HG02943 (cell line): Measurements from ENCODE around the gene SIX4.

Experiments
- ATAC-seq: cut with Tn5 transposase; IDR thresholded peaks from one replicate; pipeline ENCODE4 v1.9.1; 2021; ENCODE audit warnings: mild to moderate bottlenecking, low read depth, moderate library complexity; ENCODE audit not compliant: unreplicated experiment

The SIX4 gene

DNA sequence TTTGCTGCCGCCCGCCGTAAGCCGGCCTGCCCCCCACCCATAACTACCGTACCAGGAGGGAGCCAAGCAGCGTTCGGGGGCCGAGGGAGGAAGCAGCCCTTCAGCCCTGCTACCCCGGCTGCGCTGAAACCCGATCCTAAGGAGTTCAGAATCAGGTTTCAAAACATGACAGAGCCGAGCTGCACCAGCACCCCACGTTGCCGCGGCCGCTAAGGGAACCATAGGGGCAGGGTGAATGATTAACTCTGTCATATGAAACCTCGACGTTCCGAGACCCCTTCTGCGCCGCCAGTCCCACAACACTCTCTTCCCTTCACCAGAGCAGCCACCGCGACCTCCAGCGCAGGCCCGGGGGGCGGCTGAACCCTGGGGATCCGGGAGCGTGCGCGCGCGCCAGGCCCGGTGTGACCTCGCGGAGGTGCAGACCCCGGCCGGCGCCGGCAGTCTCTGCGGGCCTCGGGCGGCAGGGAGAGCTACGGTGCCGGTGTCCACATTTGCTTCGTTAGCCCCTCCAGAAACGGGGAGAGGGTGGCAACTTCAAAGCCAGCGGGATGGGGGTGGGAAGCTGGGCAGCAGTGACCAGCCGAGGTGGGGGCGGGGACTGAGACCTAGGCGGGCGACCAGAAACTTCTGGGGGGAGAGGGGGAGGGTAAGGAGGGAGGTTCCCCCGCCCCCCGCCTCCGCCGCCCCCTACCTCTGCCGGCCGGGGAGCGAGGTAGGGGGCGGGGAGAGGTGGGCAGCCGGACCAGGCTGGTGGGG is 1.6 kb downstream of the SIX4 start:
- ATAC-seq, result no peak

DNA sequence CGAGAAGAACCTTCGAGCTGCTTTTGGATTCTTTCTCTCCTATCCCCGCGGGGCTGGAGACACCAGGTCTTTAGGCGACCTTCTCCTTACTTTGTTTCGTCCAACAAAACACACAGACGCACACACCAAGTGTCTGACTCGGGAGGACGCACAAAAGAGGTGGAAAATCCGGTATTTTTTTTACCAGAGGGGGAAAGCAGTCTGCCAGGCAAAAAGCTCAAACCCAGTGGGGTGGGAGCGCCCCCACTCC is 2.1 kb downstream of the SIX4 start:
- ATAC-seq, result no peak

DNA sequence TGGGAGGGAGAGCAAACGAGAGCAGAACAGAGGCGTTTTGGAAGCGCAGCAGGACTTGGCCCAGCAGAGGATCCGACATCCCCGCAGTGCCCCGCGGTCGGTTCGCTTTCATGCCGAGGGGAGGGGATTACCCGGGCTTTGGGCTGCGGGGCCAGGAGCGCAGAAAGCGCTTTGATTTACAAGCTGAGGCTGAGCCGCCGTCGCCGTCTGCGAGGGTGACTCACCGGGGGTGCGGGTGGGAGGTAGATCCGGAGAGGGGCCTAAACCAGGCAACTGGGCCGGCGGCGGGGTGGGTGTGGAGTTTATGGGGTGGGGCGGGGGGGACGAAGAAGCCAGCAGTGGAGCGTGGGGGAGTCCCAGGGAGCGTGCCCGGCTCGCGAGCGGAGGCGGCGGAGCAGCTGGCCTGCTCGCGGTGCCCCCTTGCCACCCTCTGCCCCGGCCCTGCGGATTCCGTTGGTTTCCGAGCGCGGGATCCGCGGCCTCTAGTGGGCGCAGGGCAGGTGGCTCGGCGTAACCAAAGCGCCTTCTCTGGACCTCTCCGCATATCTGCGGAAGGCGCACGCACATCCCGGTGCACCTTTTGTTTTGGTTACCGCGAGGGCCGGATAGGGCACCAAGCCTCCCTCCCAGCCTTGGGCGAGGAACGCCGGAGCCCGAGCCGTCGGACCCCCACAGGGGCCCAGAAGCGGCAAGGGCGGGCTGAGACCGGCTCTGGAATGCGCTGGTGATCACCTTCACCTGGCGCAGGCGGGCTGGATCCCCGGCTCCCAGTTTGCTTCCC is 2.6 kb downstream of the SIX4 start:
- no peak for ATAC-seq

DNA sequence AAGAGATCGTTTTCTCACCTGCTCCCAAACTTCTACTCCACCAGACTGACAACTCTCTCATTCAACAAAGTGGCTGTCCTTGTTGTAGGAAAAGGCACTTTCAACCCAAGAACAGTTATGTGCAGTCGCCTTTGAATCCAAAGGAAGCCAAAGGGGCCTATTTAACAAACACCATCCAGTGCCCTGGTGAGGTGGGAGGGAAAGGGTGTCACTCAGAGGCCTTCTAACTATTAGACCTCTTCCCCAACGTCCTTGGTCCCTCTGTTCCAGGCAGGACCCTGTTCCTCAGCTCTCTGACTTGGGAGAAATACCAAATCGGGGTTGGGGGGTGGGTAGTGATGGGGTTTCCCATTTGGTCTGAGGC is 3.2 kb downstream of the SIX4 start:
- ATAC-seq, result no peak

DNA sequence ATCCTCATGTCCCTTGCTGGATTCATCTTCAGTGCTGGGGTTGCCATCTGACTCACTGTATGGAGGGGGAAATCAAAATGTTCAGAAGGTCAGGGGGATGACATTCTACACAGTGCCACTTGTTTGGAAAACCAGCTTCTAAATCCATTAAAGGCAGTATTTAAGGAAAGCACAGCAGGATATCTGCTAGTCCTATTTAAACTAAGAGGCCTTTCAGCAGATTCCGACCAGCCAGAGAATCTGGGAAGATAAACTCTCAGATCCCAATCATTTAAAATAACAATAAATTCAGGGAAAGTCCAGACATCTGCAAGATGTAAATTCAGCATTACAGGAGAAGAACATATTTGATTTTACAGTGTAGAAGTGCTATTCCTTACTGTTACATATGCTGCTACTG is 3.8 kb downstream of the SIX4 start:
- no peak for ATAC-seq

DNA sequence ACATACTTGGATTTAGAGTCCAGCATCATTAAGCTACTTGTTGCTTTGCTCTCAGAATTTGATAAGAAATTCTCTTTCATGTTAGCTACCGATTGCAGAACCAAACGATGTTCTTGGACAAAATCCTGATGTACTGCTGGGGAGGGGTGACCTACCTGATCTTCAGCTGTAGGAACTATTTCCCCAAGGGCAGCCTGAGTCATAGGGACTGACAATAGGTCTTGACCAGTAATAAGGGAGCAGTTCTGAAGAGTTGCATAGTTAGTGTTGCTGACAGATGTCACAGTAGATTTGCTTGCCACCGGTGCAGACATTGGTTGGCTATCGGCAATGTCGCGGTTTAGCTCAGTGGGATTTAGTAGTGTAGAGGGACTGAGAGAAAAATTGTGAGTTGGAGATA is 10.6 kb downstream of the SIX4 start:
- no peak for ATAC-seq

DNA sequence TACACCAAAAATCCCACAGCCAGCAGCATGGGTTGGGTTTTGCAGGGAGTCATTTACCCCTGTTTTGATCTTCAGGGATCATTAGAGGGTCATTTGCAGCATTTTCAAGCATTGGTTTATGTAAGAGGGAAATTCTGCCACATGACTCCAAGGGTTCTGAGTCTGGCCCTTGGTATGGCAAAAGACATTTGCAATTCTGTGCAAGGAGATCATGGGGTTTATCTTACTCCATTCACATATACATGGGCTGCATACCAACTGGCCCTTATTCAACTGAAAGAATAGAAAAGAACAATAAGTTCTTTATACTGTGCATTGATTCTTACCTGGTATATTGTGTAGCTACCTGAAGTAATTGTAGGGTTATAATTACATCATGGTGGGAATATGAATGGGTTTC is 13.7 kb downstream of the SIX4 start:
- no peak for ATAC-seq

DNA sequence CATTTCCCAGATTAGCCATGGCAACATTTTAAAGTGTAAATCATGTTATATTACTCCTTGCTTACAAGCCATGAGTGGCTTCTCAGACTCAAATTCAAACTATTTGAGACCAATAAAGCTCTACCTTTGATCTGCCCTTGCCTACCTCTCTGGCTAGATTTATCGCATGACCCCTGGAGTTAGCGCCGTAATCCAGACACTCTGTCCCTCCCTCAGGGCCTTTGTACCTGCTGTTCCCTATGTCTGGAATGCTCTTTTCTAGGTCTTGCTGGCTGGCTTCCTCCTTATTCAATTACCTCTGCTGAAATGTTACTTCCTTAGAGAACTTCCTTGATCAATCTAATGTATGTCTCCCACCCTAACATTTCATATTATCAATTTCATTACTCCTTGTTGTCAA is 16.3 kb downstream of the SIX4 start:
- ATAC-seq, result no peak

DNA sequence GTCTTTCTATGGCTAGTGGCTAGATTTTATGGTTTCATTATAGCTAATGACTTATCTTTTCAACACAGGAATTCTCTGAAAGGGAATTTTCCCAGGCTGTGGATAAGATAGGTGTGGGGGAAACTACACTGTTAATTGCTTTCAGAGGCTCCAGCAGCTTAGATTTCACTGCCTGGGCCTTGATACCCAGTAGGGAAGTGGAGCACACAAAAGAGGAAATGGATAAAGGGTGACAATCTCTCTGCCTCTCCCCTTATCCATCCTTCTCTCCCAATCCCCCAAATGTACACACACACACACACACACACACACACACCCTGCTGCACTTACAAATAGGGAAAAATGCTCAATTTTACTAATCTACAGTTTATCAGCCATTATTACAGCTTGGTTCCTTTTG is 19.1 kb downstream of the SIX4 start:
- no peak for ATAC-seq

DNA sequence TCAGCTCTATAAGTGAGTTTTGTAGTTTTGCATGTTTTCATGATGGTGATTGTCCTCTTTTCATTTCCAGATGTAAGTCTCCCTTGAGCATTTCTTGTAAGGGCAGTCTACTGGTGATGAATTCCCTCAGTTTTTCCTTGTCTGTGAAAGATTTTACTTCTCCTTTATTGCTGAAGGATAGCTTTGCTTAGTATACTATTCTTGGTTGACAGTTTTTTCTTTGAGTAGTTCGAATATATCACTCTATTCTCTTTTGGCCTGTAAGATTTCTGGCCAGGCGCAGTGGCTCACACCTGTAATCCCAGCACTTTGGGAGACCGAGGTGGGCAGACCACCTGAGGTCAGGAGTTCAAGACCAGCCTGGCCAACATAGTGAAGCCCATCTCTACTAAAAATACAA is 23.6 kb downstream of the SIX4 start:
- ATAC-seq, result no peak

DNA sequence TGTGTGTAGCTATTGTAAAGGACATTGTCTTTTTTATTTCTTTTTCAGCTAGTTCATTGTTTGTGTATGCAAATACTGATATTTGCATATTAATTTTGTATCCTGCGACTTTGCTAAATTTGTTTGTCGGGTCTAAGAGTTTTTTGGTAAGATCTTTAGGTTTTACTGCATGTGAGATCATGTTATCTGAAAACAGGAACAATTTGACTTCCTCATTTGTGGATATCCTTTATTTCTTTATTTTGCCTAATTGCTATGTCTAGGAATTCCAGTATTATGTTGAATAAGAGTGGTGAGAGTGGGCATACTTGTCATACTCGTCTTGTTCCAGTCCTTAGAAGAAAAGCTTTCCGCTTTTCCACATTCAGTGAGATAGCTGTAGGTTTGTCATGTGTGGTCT is 28.8 kb downstream of the SIX4 start:
- ATAC-seq, result no peak

DNA sequence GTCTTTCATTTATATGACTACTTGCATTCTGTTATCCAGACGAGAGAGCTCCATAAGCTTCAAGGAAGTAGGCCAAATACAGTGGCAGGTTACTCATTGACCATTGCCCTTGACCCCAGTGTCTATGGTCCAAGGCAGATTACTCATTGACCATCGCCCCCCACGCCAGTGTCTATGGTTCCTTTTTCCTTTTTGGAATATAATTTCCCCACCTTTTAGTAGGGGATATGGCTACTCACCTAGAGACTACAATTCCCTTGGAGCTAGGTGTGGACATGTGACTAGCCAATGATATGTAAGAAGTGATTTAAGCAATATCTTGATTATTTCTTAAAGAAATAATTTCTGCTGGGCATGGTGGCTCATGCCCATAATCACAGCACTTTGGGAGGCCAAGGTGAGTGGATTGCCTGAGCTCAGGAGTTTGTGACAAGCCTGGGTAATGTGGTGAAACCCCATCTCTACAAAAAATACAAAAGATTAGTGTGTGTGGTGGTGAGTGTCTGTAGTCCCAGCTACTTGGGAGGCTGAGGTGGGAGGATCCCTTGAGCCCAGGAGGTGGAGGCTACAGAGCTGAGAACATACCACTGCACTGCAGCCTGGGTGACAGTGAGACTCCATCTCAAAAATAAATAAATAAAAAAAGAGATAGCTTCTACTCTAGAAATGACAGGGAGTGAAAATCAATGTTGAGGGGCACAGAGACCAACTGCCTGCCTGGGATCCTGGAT is 32.6 kb downstream of the SIX4 start:
- no peak for ATAC-seq

DNA sequence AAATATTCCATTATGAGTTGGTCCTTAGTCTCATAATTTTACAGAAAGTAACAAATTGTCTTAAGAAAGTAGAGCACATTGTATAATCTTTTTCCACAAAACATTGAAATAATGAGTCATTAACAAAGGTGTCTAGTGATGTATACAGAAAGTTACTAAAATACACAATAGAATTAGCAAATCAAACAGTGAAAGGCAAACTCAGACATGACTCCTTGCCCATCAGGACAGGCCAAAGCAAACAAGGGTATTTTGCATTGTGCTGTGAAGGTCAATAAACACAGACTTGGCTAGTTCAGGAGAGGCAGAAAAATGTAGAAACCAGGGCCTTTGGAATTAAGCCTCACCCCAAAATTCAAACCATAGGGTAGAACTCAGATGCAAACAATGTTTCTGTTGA is 37.3 kb downstream of the SIX4 start:
- ATAC-seq, result no peak

DNA sequence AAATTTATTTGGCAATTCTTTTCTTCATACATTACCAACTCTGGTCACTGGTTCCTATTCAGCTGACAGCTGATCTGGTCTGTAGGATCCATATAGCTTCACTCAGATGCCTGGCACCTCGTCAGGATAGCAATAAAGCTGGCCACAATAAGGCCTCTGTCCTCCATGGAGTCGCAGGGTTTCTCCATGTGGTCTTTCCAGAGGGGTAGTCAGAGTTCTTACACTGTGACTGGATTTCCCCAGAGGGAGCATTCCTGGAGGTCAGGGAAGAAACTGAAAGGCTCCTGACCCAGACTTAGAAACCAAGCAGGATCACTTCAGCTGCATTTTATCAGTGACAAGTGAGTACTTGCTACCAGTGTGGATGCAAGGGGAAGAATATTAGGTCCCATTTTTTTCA is 39.9 kb downstream of the SIX4 start:
- no peak for ATAC-seq

DNA sequence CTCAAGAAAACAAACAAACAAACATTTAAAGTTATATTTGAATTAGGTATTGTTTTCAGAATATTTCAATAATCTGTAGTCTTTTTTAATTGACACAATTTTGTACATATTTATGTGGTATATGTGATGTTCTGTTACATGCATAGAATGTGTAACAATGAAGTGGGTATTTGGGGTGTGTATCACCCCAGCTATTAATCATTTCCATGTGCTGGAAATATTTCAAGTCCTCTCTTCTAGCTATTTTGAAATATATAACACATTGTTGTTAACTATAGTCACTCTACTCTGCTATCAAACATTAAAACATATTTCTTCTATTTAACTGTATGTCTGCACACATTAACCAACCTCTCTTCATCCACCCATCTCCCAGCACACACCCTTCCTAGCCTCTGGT is 42.9 kb downstream of the SIX4 start:
- ATAC-seq, result no peak

DNA sequence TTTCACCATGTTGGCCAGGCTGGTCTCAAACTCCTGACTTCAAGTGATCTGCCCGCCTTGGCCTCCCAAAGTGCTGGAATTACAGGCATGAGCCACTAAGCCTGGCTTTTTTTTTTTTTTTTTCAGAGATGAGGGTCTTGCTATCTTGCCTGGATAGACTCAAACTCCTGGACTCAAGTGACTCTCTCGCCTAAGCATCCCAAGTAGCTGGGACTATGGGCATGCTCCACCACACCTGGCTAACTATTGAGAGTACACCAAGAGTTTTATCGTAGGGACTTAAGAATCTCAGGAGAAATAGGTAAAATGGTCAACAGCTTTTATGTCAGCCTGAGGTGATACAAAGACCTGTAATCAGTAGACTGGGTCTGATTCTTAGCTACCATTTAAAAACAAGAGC is 43.6 kb downstream of the SIX4 start:
- ATAC-seq, result no peak

DNA sequence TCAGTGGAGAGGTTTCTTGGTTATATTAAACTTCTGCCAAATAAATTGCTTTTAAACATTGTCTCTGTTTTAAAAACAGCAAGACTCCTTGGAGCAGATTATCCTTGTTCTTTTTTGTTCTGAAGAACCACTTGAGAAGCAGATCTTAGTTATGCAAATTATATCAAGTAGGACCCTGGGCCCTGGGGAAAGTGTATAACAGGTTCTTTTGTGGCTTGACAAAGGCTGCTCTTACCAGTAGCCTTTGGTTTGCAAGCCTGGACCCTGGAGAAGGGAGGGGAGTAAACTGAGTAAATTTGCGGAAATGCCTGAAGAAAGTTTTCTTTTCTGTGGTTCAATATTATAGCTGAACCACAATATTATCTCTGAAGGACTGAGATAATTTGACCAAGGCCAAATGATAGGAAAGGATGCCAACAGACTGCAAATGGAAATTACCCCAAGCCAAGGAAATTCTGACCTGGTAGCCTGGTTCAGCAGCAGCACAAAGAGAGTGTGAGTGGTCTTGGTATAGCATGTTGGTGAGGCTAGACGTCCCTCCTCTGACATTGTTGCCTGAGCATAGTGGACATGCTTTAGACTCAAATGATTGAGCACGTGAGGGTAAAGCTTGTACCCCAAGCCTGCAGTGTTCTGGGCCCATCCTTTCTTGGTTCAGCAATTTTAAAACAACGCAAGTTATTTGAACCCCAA is 44.4 kb downstream of the SIX4 start:
- ATAC-seq, result no peak

DNA sequence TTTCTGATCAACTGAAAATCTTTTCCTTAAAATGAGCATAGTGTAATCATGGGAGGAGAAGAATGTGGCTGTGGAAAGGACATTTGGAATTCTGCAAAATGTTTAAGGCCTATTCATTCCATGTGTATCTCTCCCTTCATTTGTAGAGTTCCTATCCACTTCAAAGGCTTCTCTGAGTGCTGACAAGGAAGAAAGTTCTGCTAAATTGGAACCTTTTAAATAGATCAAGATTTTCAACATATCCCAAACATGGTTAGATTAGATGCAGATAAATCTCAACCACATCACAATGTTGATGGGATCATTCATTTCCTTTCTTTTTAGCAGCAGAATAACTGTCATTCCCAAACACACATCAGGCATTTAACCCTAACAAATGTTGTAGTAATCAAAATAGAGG is 46.5 kb downstream of the SIX4 start:
- no peak for ATAC-seq

DNA sequence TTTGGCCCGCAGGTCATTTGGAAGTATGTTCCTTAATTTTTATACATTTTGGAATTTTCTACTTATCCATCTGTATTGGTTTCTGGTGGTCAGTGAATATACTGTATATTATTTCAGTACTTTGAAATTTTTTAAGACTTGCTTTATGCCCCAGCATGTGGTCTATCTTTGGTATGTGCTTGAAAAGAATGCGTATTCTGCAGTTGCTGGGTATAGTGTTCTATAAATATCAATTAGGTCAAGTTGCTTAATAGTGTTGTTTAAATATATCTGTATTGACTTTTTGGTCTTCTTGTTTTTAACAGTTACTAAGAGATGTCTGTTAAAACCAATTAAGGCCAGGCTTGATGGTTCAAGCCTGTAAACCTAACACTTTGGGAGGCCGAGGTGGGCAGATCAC is 53.2 kb downstream of the SIX4 start:
- no peak for ATAC-seq

DNA sequence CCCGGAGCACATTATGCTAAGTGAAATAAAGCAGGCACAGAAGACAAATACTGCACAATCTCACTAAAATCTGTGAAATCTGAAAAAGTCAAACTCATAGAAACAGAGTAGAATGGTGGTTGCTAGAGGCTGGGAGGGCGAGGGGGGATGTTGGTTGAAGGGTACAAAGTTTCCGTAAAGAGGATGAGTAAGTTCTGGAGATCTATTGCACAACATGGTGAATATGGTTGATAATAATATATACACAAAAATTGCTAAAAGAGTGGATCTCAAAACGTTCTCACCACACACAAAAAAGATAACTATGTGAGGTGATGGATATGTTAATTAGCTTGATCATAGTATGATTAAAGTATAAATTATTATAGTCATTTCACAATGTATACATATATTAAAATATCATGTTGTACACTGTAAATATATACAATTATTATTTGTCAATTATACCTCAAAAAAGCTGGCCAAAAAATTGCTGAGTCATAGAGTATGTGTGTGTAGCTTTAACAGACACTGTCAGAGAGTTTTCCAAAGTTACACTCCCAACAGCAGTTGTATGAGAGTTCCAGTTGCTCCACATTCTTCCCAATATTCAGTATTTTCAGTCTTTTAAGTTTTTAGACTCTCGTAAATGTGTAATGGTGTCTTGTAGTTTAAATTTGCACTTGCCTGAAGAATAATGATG is 55.6 kb downstream of the SIX4 start:
- ATAC-seq, result no peak

DNA sequence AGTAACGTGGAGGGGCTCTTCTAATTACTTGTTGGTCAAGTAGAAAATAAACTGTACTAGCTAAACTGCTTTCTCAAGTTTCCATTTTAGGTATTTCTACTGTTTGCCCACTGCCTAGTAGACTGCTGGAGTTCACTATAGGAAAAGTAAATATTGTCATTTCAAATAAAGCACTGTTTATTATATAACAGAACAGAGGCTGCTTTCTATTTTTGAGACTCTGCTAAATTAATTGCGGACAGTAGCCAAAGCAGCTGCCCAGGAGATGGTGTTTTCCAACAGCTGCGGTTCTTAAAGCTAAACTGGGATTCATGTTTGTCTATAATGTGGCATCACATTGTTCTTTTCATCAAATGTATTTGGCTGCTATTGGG is 59.0 kb downstream of the SIX4 start:
- no peak for ATAC-seq
